Measurements from ENCODE around the gene ANO5.

ANO5 gene

GRCh38 chr11:22317656-22318055 is 124.8 kb downstream of the ANO5 start:
- no peaks in the 10 kb centered on the region for H3K36me3 ChIP-seq
- H3K4me1 ChIP-seq, result 0 out of 2 replicates have a peak, but pooled peaks cover 2% of the 10 kb centered on the region
- H4K20me1 ChIP-seq, result no peaks in the 10 kb centered on the region
- H3K9ac ChIP-seq, result no peak overlapping the region
- H3K4me2 ChIP-seq, result no peak overlapping the region
- no peak overlapping the region for H3K27ac ChIP-seq
- H3K27me3 ChIP-seq, result no peaks in the 10 kb centered on the region
- no peak overlapping the region for H3K4me3 ChIP-seq
- no peak for TF ChIP-seq Cebpa-rat (IDR thresholded peaks at IDR 0.05)
- H3K9me3 ChIP-seq, result no peaks in the 10 kb centered on the region

DNA sequence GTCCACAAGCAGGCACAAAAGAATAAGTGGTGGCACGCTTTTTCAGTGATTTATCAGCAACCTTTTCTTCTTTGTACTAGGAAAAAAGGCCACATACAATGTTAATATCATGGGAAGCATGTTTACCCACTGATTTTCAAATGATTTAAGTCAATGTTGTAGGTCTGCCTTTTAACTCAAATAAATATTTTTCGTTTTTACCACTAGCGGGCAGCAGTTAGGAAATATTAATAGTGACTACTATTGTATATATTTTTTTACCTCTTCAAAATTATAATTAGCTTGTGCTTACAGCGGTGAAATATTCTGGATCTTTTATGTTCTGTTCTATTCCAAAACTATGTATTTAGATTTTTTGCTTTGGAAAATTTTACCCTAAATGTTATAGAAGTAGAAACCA is 138.9 kb downstream of the ANO5 start:
- H4K20me1 ChIP-seq, result no peaks in the 10 kb centered on the region
- no peak overlapping the region for H3K9ac ChIP-seq
- no peak overlapping the region for H3K4me3 ChIP-seq
- H3K36me3 ChIP-seq, result no peaks in the 10 kb centered on the region
- H3K4me1 ChIP-seq, result no peaks in the 10 kb centered on the region
- H3K27ac ChIP-seq, result no peak overlapping the region
- no peak overlapping the region for H3K4me2 ChIP-seq
- no peaks in the 10 kb centered on the region for H3K9me3 ChIP-seq
- no peak for TF ChIP-seq Cebpa-rat (IDR thresholded peaks at IDR 0.05)
- no peaks in the 10 kb centered on the region for H3K27me3 ChIP-seq

Data from BLaER1 (cell line).